DOHH2 (cell line): Measurements from ENCODE around the gene NLRP7.
"Not testable (repeated sequence)": the region's sequence is repeated elsewhere in the genome, so short reads cannot be mapped to it uniquely, and the experiment has no call there.

Experiments used
- EZH2phosphoT487 ChIP-seq: fragments of 200-600 bp; sonication (generic); IDR thresholded peaks from 2 replicates; pipeline ENCODE4 v1.6.1; 2017; ENCODE audit warnings: borderline replicate concordance, mild to moderate bottlenecking, antibody characterized with exemption, low read length, moderate library complexity, mixed read lengths
- TF ChIP-seq, protein P1 (sequence below): fragments of 200-600 bp; sonication (generic); IDR thresholded peaks from one replicate; pipeline ENCODE4 v1.5.1; 2014; ENCODE audit warnings: antibody characterized with exemption, mild to moderate bottlenecking, low read depth, low read length; ENCODE audit not compliant: poor library complexity, severe bottlenecking

- TF ChIP-seq, protein P1, sequence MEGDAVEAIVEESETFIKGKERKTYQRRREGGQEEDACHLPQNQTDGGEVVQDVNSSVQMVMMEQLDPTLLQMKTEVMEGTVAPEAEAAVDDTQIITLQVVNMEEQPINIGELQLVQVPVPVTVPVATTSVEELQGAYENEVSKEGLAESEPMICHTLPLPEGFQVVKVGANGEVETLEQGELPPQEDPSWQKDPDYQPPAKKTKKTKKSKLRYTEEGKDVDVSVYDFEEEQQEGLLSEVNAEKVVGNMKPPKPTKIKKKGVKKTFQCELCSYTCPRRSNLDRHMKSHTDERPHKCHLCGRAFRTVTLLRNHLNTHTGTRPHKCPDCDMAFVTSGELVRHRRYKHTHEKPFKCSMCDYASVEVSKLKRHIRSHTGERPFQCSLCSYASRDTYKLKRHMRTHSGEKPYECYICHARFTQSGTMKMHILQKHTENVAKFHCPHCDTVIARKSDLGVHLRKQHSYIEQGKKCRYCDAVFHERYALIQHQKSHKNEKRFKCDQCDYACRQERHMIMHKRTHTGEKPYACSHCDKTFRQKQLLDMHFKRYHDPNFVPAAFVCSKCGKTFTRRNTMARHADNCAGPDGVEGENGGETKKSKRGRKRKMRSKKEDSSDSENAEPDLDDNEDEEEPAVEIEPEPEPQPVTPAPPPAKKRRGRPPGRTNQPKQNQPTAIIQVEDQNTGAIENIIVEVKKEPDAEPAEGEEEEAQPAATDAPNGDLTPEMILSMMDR, result not testable (repeated sequence)
- TF ChIP-seq EZH2phosphoT487, result not testable (repeated sequence)
These were observed 39.4 kb downstream of the NLRP7 start for GRCh38 chr19:54907899-54908298.
